GM19328 (cell line): Measurements from ENCODE around the gene DGCR8.

ENCODE experiments used
- ATAC-seq: cut with Tn5 transposase; IDR thresholded peaks from one replicate; pipeline ENCODE4 v1.9.1; 2021; ENCODE audit warnings: mild to moderate bottlenecking, moderate library complexity; ENCODE audit not compliant: unreplicated experiment

DGCR8 gene

DNA sequence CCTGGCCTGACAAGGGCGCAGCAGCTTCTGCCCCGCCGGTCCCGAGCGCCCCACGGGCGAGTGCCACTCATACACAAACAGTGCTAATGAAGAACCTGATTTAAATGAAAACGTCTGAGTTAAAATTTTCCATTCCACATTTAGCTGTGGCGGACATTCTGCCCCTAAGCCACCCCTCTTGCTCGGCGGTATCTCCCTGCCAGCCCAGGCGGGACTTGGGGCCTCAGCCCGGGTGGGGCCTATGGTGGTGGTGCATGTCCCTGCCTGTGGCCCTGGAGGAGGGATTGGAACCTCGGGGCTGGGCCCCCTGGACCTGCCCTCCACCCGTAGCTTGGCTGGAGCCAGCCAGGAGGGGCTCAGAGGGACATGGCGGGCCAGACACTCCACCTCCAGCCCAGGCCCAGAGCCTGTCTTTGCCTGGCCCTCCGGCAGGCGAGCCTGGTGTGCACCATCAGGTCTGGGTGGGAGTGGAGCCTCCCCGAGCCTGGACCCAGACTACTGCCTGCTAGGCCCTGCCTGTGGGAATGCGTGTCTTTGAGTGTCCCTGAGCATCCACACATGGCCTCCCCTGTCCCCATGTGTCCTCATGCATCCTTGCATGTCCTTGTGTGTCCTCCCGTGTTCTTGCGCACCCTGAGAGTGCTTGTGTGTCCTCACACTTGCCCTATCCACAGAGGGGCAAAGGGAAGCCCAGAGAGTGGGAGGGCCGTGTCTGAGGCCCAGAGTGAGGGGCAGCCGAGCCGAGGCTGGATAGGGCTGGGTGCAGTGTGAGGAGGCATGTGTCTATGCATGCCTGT is 56.0 kb downstream of the DGCR8 start:
- no peak for ATAC-seq

DNA sequence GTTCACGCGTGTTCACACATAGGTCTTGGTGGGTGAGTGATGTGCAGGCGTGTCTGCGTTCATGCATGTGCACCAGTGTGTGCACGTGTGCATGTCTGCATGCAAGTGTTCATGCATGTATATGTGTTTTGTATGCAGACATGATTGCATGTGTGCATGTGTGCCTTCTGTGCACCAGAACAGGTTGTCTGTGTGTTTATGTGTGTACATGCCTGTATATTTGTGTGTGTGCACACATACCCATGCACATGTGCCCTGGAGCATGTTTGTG is 56.5 kb downstream of the DGCR8 start:
- ATAC-seq = no peak

DNA sequence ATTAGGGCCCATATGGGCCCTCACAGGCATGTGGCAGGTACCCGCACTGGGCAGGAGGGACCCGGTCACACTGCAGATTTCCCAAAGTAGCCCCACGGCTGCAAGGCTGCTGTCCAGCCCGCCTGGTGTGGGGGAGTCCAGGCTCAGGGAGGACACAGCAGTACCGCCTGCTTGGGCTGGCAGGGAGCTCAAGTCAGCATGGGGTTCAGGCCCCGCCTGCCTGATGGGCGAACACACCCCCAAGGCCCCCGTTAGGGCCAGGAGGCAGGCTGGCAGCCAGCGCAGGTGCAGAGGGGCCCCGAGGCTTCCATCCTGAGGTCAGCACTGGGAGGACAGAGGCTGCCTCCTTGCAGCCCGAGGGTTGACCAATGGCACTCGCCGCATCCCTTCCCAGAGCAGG is 57.1 kb downstream of the DGCR8 start:
- no peak for ATAC-seq

DNA sequence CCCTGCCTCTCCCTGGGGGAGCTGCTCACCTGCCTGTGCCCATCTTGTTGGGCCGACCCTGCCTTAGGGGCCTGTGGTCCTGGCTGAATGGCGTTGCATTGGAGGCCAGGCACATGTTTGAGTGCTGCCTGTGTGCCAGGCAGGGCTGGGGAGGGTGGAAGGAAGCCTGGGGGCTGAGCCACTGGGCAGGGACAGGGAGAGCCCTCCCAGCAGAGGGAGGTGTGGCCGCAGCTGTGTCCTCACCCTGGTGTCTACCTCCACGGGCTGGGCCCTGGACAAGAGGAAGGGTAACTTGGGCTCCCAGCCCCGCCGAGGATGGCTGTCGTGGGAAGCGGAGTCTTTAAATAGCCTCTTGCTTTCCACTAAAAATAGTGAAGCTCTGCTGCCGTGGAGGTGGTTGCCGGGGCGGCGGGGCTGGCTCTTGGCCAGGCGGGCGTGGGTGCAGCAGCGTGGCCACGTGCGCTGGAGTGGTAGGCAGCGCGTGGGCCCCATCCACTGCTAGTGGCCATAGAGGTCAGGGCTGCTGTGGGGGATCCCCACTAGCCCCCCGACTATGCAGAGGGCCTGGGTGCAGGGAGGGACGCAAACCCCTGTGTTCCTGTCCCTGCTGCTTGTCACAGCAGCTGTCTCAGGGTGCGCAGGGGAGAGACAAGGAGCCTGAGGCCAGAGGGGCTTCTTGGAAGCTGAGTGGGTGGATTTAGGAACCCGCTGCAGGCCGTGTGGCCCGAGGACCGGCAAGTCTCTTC is 57.8 kb downstream of the DGCR8 start:
- no peak for ATAC-seq

DNA sequence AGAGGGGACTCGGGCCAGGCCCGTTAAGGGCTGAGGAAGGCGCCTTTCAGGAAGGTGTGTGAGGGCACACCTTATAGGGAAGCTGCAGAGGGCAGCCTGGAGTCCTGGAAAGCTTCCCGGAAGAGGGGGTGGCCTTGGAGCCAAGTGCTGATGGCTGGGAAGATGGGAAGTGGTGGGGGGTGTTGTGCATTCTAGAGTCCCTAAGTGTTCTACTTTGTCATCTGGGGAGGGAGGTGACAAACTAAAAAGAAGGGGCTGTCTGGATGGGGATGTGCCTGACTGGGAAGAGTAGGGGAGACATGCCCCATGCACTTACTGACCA is 58.3 kb downstream of the DGCR8 start:
- no peak for ATAC-seq

DNA sequence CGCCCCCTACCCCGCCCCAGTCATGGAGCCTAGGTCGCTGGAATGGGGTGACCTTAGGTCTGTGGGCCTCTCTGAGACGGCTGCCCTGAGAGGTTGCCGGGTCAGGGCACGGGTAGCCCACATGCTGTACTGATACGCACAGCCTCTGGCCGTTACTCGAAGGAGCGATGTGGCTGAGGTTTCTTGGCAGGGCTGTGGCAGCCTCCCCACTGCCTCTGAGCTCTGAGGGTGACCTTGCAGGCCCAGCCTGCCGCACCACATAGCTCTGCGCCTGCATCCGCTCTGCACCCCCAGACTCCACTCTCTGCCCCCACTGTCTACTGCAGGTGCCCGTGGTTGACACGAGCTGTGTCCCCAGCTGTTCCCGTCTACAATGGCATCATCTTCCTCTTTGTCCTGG is 58.8 kb downstream of the DGCR8 start:
- no peak for ATAC-seq

DNA sequence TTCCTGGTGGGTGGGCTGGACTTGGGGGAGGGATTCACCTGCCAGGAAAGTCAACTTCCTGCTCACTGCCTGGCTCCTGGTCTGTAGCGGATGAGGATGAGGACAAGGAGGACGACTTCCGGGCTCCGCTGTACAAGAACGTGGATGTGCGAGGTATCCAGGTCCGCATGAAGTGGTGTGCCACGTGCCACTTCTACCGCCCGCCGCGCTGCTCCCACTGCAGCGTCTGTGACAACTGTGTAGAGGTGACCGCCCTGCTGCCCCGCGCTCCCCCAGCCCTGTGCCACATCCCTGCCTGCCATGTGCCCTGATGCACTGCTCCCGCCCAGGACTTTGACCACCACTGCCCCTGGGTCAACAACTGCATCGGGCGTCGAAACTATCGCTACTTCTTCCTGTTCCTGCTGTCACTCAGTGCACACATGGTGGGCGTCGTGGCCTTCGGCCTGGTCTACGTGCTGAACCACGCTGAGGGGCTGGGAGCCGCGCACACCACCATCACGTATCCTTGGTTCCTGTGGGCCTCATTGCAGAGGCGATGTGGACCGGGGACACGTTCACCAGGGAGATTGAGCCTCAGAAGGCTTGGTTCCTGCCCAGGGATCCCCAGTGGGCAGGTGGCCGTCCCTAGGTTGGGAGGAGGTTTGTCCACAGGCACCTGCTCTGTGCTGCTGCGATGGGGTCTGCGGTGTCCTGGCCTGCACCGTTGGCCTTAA is 59.5 kb downstream of the DGCR8 start:
- ATAC-seq = no peak

DNA sequence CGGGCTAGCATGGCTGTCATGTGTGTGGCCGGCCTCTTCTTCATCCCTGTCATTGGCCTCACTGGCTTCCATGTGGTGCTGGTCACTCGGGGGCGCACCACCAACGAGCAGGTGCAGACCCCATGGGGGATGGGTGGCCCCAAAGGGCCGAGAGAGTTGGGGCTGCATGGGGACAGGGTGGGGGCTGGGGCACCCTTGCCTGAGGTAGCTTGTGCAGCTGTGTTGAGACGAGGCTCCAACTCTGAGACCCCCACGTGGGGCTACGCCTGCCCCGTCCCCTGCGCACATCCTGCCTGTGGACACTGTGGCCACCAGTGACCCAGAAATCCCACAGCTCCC is 60.0 kb downstream of the DGCR8 start:
- no peak for ATAC-seq

DNA sequence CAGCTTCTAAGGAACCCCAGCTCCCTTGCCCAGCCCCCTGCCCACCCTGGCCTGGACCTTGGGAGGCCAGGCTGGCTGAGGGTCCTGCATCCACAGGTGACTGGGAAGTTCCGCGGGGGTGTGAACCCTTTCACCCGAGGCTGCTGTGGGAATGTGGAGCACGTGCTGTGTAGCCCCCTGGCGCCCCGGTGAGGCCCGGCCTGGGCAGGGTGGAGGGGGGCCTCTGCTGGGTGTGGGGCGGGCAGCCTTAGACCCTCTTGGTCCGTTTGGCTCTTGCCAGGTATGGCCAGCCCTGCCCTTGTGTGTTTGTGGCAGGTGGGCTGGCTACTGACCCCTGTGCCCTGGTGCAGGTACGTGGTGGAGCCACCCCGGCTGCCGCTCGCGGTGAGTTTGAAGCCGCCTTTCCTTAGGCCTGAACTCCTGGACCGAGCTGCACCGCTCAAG is 60.5 kb downstream of the DGCR8 start:
- ATAC-seq = no peak

DNA sequence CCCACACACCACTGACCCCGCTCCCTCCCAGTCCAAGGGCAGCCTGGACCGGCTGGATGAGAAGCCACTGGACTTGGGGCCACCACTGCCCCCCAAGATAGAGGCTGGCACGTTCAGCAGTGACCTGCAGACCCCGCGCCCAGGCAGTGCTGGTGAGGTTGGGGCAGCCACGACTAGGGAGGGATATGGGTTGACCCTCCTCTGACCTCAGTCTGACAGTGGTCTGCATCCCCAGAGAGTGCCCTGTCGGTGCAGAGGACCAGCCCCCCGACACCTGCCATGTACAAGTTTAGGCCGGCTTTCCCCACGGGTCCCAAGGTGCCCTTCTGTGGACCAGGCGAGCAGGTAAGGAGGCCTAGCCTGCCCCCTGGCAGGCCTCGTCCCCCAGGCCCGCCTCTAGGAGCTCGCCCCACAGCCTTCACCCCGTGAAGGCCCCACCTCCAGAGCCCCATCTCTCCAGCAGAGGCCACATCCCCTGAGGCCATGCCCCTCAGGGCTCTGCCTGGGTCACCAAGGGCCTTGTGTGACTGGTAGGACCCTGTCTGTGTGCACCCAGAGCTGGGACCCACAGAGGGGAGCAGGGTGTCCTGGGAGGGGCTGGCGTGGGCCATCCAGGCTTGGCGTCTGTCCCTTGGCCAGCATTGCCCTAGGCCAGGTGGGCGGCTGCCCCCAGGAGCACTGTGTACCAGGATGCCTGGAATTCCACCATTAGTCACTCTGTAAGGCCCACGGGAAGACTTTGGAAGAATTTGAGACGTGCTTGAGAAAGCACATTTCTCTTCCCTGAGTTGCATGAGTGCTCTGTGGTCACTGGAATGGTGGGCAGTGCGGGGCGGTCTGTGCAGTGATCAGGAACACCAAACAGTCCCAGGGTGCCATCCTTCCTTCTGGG is 61.4 kb downstream of the DGCR8 start:
- ATAC-seq = no peak

DNA sequence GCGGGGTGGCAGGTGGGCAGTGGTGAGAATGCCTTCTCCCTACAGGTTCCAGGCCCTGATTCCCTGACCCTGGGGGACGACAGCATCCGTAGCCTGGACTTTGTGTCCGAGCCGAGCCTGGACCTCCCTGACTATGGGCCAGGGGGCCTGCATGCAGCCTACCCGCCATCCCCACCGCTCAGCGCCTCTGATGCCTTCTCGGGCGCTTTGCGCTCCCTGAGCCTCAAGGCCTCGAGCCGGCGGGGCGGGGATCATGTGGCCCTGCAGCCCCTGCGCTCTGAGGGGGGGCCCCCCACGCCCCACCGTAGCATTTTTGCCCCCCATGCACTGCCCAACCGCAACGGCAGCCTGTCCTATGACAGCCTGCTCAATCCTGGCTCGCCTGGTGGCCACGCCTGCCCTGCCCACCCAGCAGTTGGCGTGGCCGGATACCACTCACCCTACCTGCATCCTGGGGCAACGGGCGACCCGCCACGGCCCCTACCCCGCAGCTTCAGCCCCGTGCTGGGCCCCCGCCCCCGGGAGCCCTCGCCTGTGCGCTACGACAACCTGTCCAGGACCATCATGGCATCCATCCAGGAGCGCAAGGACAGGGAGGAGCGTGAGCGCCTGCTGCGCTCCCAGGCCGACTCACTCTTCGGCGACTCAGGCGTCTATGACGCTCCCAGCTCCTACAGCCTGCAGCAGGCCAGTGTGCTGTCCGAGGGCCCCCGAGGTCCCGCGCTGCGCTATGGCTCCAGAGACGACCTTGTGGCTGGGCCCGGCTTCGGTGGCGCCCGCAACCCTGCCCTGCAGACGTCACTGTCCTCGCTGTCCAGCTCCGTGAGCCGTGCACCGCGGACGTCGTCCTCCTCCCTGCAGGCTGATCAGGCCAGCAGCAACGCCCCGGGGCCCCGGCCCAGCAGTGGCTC is 62.9 kb downstream of the DGCR8 start:
- no peak for ATAC-seq

DNA sequence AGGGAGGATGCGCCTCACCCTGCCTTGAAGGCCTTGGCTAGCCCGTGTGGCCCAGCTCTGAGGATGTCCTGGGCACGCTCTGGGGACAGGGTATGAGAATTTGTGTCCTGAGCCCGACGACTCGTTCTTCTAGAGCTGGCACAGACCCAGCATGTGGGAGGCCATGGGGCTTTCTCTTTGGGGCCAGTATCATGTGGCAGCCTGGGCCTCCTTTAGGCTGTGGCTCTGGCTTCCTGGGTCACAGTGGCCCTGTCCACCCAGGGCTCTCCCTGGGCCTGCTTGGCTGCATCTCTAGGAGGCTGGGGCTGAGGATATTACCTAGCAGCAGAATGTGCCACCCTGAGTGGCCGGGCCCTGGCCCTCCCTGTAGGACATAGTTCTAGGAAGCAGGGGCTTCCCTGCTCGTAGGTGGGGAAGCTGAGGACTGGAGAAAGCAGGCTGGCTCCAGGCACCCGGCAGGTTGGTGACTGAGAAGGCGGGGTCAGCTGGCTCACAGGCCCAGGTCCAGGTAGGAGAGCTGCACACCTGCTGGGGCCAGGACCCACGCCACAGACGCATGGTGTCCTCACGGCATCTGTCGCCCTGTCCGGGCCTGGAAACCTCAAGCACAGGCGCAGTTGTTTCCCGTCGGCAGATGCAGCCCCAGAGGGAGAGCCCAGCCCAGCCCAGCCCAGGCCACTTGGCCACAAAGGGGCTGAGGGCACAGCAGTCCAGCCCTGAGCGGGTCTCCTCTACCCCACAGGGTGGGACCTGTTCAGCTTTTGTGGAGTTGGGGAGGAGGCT is 64.0 kb downstream of the DGCR8 start:
- no peak for ATAC-seq

DNA sequence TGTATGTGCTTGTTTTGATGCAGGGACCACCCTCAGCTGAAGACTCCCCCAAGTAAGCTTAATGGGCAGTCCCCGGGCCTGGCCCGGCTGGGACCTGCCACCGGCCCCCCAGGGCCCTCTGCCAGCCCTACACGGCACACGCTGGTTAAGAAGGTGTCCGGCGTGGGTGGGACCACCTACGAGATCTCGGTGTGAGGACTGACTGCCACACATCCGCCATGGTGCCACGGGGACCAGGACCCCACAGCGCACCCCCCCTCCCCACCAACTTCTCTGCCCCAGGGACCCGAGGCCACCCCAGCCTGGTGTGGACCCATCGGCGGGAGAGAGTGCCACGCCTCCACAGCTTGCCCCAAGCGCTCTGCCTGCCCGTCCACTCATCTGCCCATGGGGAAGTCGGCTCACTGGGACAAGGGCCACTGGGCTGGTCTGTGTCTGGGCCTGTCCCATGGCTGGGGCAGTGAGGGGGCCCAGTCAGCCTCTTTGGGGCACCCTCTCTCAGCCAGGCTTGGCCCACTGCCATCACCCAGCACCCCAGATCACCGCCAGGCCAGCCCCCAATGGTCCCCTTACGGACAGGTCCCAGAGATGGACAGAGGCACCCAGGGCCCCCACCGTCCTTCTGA is 65.3 kb downstream of the DGCR8 start:
- no peak for ATAC-seq

DNA sequence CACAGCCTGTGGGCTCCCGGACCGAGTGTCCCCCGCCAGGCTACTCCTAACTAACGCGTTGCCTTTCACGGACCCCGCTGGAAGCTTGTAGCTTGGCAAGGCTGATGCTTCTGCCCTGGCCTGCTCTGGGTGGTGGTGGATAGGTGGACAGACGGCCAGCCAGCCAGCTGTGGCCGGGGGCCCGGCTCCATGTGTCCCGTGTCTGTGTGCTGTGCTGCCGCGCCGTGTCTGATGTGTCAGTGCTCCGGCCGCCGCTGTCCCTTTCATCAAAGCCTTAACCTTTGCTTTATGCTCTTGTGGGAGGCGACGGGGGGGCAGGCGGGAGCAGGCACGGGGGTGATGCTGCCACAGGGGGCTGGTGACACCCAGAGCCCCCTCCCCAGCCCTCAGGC is 65.8 kb downstream of the DGCR8 start:
- no peak for ATAC-seq

DNA sequence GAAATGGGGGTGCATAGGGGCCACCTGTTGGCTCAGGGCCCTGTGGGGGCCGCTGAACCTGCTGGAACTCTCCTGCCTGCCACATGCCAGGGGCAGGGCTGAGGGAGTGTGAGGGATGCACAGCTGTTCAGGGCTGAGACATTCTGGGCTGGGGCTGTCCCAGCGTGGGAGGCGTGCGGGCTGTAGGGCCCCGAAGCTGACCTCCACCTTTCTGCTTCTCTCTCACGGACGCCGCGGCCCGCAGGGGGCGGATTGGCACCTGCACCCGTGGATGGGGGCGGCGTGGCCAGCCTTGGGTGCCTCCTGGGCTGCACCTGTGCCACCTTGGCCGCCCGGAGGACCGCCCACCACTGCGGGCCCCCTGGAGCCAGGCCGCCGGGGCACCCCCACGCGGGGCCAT is 66.7 kb downstream of the DGCR8 start:
- ATAC-seq = no peak

DNA sequence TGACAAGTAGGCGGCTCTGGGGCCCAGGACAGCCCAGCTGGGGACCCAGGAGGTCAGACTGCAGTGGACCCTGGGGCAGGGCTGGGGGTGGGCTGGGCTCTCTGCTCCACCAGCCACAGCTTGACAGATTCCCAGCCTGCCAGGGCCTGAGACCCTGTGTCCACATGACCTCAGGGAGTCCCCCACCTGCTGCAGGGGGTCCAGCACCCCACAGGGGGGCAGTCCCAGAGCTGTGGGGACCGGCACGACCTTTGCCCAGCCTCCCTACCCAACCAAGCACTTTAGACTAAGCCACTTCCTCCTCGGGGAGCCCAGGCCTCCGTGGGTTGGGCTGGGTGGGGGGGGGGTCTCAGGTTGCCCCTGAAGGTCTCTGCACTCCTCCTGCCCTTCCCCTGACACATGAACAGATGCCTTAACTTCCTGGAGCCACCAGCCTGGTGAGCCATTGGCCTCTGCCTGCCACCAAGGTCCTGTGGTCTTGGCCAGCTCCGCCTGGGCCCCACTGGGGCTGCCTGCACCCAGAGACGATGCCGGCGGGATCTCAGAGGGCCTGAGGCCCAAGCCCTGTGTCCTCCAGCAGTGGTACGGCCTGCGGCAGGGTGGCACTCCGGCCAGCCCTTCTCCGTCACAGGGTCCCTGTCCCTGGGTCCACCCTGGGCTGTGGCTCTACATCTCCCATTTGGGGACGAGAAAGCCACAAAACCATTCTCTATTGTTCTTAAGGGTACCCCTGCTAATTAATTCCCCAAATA is 67.4 kb downstream of the DGCR8 start:
- ATAC-seq = no peak

DNA sequence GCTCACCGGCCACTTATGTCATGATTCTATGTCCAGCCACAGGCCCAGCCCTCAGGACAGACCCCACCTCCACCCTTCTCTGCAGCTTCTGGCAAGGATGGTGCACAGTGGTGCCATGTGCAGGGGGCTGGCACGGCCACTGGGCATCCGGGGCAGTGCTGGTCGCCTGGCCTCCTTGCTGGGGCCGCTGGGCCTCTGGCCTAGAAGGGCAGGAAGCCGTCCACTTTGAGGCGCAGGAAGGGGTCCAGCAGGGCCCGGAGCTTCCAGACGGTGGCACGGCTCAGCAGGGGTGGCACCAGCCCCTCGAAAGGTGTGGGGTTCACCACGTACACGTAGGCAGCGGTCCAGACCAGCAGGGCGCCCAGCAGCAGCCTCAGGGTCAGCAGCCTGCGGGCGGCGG is 68.4 kb downstream of the DGCR8 start:
- ATAC-seq = no peak
